Mucosa of stomach (tissue), 1 donor: Measurements from ENCODE around the gene ZNF732.
"Not testable (repeated sequence)": the region's sequence is repeated elsewhere in the genome, so short reads cannot be mapped to it uniquely, and the experiment has no call there.

Experiments used
- H3K27me3 ChIP-seq: one replicate; pipeline ENCODE4 v1.7.0; 2013; ENCODE audit warnings: mild to moderate bottlenecking, low read length; ENCODE audit not compliant: control insufficient read depth, insufficient read depth
- H3K36me3 ChIP-seq: one replicate; pipeline ENCODE4 v1.7.0; 2013; ENCODE audit warnings: low read length; ENCODE audit not compliant: control insufficient read depth, insufficient read depth
- H3K4me1 ChIP-seq: one replicate; pipeline ENCODE4 v1.7.0; 2013; ENCODE audit warnings: mild to moderate bottlenecking, low read length; ENCODE audit not compliant: control insufficient read depth, insufficient read depth
- H3K4me3 ChIP-seq: one replicate; pipeline ENCODE4 v1.7.0; 2013; ENCODE audit warnings: low read length
- H3K9ac ChIP-seq: one replicate; pipeline ENCODE4 v1.7.0; 2013; ENCODE audit warnings: mild to moderate bottlenecking, low read length, moderate library complexity
- H3K9me3 ChIP-seq: one replicate; pipeline ENCODE4 v1.7.0; 2013; ENCODE audit warnings: mild to moderate bottlenecking, low read length, moderate library complexity; ENCODE audit not compliant: control insufficient read depth
- donor health status: Pancreatic carcinoma.

ZNF732 gene

GRCh38 chr4:243426-243825 is 61.8 kb downstream of the ZNF732 start:
- H3K9me3 ChIP-seq: peaks cover under 1% of the 10 kb centered on the region
- no peak overlapping the region for H3K9ac ChIP-seq
- H3K27me3 ChIP-seq: no peaks in the 10 kb centered on the region
- no peak overlapping the region for H3K4me3 ChIP-seq
- H3K36me3 ChIP-seq: no peaks in the 10 kb centered on the region
- peaks cover 5% of the 10 kb centered on the region for H3K4me1 ChIP-seq

DNA sequence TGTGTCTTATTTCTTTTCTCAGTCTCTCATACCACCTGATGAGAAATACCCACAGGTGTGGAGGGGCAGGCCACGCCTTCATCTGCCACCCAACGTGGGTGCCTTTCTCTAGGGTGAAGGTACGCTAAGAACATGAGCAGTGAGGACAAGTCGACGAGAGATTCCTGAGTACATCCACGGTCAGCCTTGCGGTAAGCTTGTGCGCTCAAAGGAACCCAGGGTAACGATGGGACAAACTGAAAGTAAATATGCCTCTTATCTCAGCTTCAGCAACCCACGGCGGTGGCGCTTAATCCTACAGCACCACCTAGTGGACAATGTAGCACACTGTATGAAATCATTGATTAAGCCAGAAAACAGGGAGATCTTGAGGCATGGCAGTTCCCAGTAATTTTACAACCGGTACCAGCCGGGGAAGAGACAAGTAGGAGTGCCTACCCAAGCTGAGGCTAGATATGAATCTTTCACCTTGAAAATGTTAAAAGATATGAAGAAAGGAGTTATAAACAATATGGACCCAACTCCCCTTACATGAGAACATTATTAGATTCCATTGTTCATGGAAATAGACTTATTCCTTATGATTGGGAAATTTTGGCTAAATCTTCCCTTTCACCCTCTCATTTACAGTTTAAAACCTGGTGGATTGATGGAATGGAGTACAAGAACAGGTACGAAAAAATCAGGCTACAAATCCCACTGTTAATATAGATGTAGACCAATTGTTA is 63.0 kb downstream of the ZNF732 start:
- Histone ChIP-seq H3K4me3 (no peak overlapping the region), H3K4me1 (peaks cover 5% of the 10 kb centered on the region), H3K36me3 (no peaks in the 10 kb centered on the region), H3K9ac (peak overlapping the region; percentile 35), H3K27me3 (no peaks in the 10 kb centered on the region), H3K9me3 (no peaks in the 10 kb centered on the region)

DNA sequence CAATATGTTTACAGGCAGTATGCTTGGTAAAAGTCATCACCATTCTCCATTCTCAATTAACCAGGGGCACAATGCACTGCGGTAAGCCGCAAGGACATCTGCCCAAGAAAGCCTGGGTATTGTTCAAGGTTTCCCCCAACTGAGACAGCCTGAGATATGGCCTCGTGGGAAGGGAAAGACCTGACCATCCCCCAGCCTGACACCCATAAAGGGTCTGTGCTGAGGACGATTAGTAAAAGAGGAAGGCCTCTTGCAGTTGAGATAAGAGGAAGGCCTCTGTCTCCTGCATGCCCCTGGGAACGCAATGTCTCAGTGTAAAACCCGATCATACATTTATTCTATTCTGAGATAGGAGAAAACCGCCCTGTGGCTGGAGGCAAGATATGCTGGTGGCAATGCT is 63.9 kb downstream of the ZNF732 start:
- H3K4me3 ChIP-seq, H3K9me3 ChIP-seq, H3K4me1 ChIP-seq, H3K9ac ChIP-seq, H3K36me3 ChIP-seq, H3K27me3 ChIP-seq: not testable (repeated sequence)

- no peaks in the 10 kb centered on the region for H3K9me3 ChIP-seq
- H3K4me1 ChIP-seq: no peaks in the 10 kb centered on the region
- H3K27me3 ChIP-seq: no peaks in the 10 kb centered on the region
- no peak overlapping the region for H3K4me3 ChIP-seq
- no peaks in the 10 kb centered on the region for H3K36me3 ChIP-seq
- H3K9ac ChIP-seq: no peak overlapping the region
These were observed 69.2 kb downstream of the ZNF732 start for GRCh38 chr4:236028-236427.

DNA sequence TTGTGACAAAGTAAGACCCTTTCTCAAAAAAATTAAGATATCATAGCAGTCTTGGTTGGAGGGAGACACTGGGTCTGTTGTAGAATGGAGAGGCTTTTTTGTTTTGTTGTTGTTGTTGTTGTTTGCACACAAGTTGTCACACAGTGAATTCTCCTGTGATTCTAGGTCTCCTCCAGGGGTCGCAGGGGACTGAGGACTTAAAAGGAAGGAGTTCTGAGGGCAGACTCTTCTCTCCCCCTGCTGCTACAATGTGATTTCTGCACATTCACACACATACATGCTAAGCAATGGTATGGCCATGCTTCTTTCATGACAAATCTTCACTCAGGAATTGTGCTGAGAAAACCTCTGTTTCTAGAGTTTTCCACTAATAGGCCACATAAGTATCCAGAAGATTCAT is 71.1 kb downstream of the ZNF732 start:
- H3K9ac ChIP-seq: no peak overlapping the region
- no peaks in the 10 kb centered on the region for H3K27me3 ChIP-seq
- H3K4me1 ChIP-seq: no peaks in the 10 kb centered on the region
- H3K9me3 ChIP-seq: no peaks in the 10 kb centered on the region
- no peak overlapping the region for H3K4me3 ChIP-seq
- no peaks in the 10 kb centered on the region for H3K36me3 ChIP-seq

- no peaks in the 10 kb centered on the region for H3K4me1 ChIP-seq
- H3K27me3 ChIP-seq: no peaks in the 10 kb centered on the region
- H3K4me3 ChIP-seq: no peak overlapping the region
- no peaks in the 10 kb centered on the region for H3K36me3 ChIP-seq
- H3K9ac ChIP-seq: no peak overlapping the region
- H3K9me3 ChIP-seq: no peaks in the 10 kb centered on the region
These were observed 81.3 kb downstream of the ZNF732 start for GRCh38 chr4:223913-224497.
